ENCODE measurements around the gene WDR54. TPM values are rescaled to one million over a fixed set of nuclear protein-coding genes. Genes with fewer than 3 reads are reported as not detected.
A peak's percentile ranks its signal among the peaks of the same experiment; 100 is the strongest.

The WDR54 gene
- total RNA-seq, 1 donor from 2014 or later, result 14.5 TPM

DNA sequence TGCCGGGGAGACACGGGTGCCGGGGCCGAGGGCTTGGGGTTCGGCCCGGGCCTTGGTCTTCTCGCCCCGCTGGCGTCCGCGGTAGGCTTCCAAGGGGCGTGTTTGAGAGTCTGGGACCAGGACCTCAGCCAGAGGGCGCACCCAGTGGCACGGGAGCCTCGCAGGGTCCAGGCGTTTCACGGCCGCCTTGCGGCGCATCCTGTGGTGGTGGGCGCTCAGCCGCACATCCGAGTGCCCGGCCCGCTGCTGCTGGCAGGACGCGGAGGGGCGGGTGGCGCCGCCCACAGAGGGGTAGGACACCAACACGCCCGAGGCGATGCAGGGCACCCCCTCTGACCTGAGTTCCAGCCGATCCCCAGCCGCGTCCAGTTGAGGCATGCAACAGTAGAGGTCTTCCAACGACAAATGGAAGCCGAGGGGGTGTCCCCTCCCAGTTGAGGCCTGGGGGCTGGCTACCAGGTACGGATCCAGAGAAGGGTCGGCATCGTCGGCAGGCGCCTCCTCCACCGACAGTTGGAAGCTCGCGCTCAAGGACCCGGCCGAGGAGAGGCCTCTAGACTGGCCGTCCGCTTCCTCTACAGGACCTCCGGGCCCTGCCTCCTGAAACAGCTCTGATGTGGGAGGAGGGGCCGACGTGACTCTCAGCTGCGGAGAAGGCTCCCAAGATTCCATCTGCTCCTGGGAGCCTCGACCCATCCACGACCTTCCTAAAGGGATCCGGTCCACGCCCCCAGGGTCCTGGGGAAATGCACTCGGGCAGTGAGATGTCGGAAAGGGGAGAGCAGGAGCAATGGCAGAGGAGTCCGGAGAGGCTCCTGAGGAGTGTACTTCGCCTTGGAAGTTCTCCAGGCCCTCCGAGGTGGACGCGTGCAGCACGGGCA lies 6.4 kb upstream of the WDR54 start:
- Histone ChIP-seq H3K27me3 (ENCODE audit: low read depth) (peaks cover 11% of the 10 kb centered on the region), H3K9me3 (no peaks in the 10 kb centered on the region), H3K4me3 (peak overlapping the region; percentile 66), H3K36me3 (no peaks in the 10 kb centered on the region), H3K4me1 (peaks cover 31% of the 10 kb centered on the region), H3K27ac (peak overlapping the region; percentile 36)
- DNase-seq (peak; percentile 66), ATAC-seq (peak; percentile 81 to 87)
- intact Hi-C loops (cut with DNase I), result no loop called here
- TF ChIP-seq, protein P1, sequence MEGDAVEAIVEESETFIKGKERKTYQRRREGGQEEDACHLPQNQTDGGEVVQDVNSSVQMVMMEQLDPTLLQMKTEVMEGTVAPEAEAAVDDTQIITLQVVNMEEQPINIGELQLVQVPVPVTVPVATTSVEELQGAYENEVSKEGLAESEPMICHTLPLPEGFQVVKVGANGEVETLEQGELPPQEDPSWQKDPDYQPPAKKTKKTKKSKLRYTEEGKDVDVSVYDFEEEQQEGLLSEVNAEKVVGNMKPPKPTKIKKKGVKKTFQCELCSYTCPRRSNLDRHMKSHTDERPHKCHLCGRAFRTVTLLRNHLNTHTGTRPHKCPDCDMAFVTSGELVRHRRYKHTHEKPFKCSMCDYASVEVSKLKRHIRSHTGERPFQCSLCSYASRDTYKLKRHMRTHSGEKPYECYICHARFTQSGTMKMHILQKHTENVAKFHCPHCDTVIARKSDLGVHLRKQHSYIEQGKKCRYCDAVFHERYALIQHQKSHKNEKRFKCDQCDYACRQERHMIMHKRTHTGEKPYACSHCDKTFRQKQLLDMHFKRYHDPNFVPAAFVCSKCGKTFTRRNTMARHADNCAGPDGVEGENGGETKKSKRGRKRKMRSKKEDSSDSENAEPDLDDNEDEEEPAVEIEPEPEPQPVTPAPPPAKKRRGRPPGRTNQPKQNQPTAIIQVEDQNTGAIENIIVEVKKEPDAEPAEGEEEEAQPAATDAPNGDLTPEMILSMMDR (IDR thresholded peaks at IDR 0.05), result peak; percentile 45

DNA sequence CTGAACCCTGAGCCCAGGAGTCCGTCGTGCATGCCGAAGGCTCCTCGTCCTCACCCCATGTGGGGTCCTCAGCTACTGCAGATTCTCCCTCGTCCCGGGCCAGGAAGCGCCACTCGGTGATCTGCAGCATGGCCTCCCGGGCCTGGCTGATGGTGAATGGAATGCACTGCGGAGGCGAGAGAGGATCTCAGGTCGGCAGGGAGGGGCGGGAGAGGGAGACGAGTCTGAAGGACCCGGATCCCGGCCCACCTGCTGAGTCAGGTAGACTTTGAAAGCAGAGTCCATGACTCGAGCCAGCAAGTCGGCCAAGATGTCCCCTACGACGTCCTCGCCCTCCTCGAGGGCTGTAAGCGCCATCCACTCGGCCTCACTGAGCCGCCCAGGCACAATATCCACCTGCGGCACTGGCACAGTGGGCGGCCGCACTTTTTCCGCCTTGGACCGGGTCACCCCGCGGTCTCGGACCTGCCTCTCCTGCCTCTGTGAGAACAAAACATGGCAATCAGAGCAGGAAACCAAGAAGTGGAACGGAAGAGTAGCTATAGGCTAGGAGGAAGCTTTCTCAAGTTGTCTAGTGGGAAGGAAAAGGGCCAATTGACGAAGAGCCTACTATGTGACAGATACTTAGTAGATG lies 5.7 kb upstream of the WDR54 start:
- H3K36me3 ChIP-seq, result no peaks in the 10 kb centered on the region
- H3K4me1 ChIP-seq, result peaks cover 38% of the 10 kb centered on the region
- H3K27ac ChIP-seq, result peak overlapping the region; percentile 36
- TF ChIP-seq, protein P1 (IDR thresholded peaks at IDR 0.05), result no peak
- H3K27me3 ChIP-seq (ENCODE audit: low read depth), result peaks cover 11% of the 10 kb centered on the region
- ATAC-seq (peak; percentile 9 to 25), DNase-seq (no peak)
- peak overlapping the region; percentile 66 for H3K4me3 ChIP-seq
- intact Hi-C loops (cut with DNase I), result no loop called here
- H3K9me3 ChIP-seq, result no peaks in the 10 kb centered on the region

DNA sequence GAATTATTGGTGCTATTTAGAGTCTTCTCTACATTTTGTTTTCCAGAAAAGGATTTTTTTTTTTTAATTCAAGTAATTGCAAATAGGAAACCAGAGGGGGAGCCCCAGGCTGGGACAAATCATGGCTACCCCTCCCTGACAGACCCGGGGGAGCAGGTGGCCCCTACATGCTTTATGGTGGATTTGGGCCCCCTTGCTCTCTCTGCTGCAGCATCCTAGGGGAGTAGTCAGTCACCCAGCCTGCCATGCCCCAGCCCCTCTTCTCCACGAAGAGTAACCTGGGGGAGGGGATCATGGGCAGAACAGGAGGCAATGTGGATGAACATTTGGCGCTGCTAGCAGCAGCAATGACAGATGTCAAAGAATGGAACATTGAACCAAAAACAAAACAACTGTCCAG lies 4.8 kb upstream of the WDR54 start:
- Histone ChIP-seq H3K9me3 (no peaks in the 10 kb centered on the region), H3K27ac (no peak overlapping the region), H3K36me3 (no peaks in the 10 kb centered on the region), H3K4me3 (no peak overlapping the region), H3K27me3 (ENCODE audit: low read depth) (peaks cover 11% of the 10 kb centered on the region), H3K4me1 (peaks cover 42% of the 10 kb centered on the region)
- DNase-seq, result no peak
- no peak for ATAC-seq
- intact Hi-C loops (cut with DNase I), result no loop called here
- TF ChIP-seq, protein P1 (IDR thresholded peaks at IDR 0.05), result no peak

DNA sequence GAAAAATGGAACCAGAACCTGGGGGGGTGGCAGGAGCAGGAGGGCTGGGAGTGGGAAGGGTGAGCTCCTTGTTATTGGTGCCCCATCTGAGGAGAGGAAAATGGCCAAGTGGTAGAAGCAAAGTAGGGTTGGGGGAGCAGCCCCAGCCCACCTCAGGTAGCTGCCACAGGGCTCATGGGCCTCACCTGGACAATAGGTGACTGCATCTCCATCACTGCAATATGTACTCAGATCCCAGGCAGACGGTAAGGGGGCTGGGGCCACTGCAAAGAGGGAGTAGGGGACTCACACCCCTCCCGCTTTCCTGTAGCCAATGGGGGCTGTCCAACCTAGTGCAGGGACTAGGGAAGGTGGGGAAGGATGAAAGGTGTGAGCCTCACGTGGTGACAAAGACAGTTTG lies 4.3 kb upstream of the WDR54 start:
- TF ChIP-seq, protein P1 (IDR thresholded peaks at IDR 0.05), result no peak
- H3K27ac ChIP-seq, result no peak overlapping the region
- DNase-seq, result no peak
- intact Hi-C loops (cut with DNase I), result no loop called here
- H3K9me3 ChIP-seq, result no peaks in the 10 kb centered on the region
- H3K4me3 ChIP-seq, result no peak overlapping the region
- peaks cover 46% of the 10 kb centered on the region for H3K4me1 ChIP-seq
- peaks cover 11% of the 10 kb centered on the region for H3K27me3 ChIP-seq (ENCODE audit: low read depth)
- no peak for ATAC-seq
- no peaks in the 10 kb centered on the region for H3K36me3 ChIP-seq

DNA sequence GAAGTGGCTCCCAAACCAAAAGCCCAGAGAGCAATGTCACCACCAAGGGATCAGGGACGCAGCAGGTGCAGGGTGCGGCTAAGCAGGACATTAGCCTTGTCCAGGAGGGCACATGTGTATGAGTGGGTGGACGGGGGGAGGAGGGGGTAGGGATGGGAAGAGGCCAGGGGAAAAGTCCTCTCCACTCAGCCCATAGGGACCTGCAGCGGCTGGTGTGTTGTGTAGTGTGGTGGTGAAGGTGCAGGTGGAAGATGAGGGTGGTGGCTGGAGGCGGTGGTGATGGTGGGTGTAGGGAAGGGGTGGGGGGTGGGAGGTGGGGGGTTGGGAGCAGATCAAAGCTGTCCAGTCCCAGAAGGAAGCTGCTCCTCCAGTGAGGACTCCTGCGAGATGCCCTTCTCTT lies 3.8 kb upstream of the WDR54 start:
- peaks cover 11% of the 10 kb centered on the region for H3K27me3 ChIP-seq (ENCODE audit: low read depth)
- H3K9me3 ChIP-seq, result no peaks in the 10 kb centered on the region
- ATAC-seq (no peak), DNase-seq (no peak)
- H3K36me3 ChIP-seq, result no peaks in the 10 kb centered on the region
- intact Hi-C loops (cut with DNase I), result no loop called here
- H3K27ac ChIP-seq, result no peak overlapping the region
- TF ChIP-seq, protein P1 (IDR thresholded peaks at IDR 0.05), result no peak
- peaks cover 48% of the 10 kb centered on the region for H3K4me1 ChIP-seq
- no peak overlapping the region for H3K4me3 ChIP-seq
